IMR-90 (cell line): Measurements from ENCODE around the gene TCF4. TPM values are rescaled to one million over a fixed set of nuclear protein-coding genes. Genes with fewer than 3 reads are reported as not detected.

Source experiments
- ATAC-seq: fragments of 200-7000 bp; cut with Tn5 transposase; 2 replicates; pipeline ENCODE4 v1.9.1; 2020; ENCODE audit warnings: low read depth, mild to moderate bottlenecking, moderate library complexity
- BruUV-seq: library from RNA; stranded (reverse); fragments of 400-500 nt; replicated peaks from 2 replicates; lab custom pipeline; 2021; lab: Mats Ljungman, UMichigan
- CTCF ChIA-PET: fragments of 300-600 bp; formaldehyde crosslinking; extraction: SDS; loops from one replicate; lab custom pipeline; 2021; ENCODE audit warnings: antibody characterized with exemption; lab: Yijun Ruan, JAX
- POLR2A ChIA-PET: fragments of 300-600 bp; sonication (Branson Sonifier 250); formaldehyde crosslinking; loops from one replicate; lab custom pipeline; 2022; ENCODE audit warnings: antibody characterized with exemption; ENCODE audit not compliant: unreplicated experiment; lab: Charles Lee
- DNase-seq: peaks from one replicate; pipeline ENCODE4 v3.0.0; 2013
- H2AFZ ChIP-seq: replicated peaks from 2 replicates; pipeline ENCODE3; 2013; ENCODE audit warnings: low read length, mild to moderate bottlenecking; ENCODE audit not compliant: poor library complexity
- H2AK5ac ChIP-seq: 2 replicates; pipeline ENCODE4 v1.6.1; 2013; ENCODE audit warnings: low read depth, low read length, inconsistent platforms
- H2AK9ac ChIP-seq: replicated peaks from 2 replicates; pipeline ENCODE3; 2013; ENCODE audit warnings: mild to moderate bottlenecking, low read depth, low read length, moderate library complexity; ENCODE audit not compliant: poor library complexity
- H2BK120ac ChIP-seq: 2 replicates; pipeline ENCODE4 v1.6.1; 2013; ENCODE audit warnings: low read depth, low read length, inconsistent platforms
- H2BK15ac ChIP-seq: 3 replicates; pipeline ENCODE4 v1.6.1; 2013; ENCODE audit warnings: low read depth, low read length, inconsistent platforms
- H2BK20ac ChIP-seq: 2 replicates; pipeline ENCODE4 v1.6.1; 2013; ENCODE audit warnings: low read depth, mild to moderate bottlenecking, inconsistent platforms, low read length, moderate library complexity
- H2BK5ac ChIP-seq: 2 replicates; pipeline ENCODE4 v1.6.1; 2013; ENCODE audit warnings: mild to moderate bottlenecking, low read depth, low read length, inconsistent platforms; ENCODE audit not compliant: poor library complexity, severe bottlenecking
- H3K14ac ChIP-seq: replicated peaks from 2 replicates; pipeline ENCODE4 v1.6.1; 2013; ENCODE audit warnings: low read depth, low read length, inconsistent platforms
- H3K18ac ChIP-seq: 2 replicates; pipeline ENCODE4 v1.6.1; 2013; ENCODE audit warnings: low read depth, low read length, control low read depth
- H3K23ac ChIP-seq: 2 replicates; pipeline ENCODE4 v1.6.1; 2013; ENCODE audit warnings: low read depth, low read length, inconsistent platforms
- H3K27ac ChIP-seq: 2 replicates; pipeline ENCODE4 v1.5.1; 2013; ENCODE audit warnings: mild to moderate bottlenecking, control low read depth, low read length; ENCODE audit not compliant: insufficient read depth
- H3K27me3 ChIP-seq: 2 replicates; pipeline ENCODE4 v1.6.1; 2013; ENCODE audit warnings: low read length; ENCODE audit not compliant: control insufficient read depth, insufficient read depth
- H3K36me3 ChIP-seq: 2 replicates; pipeline ENCODE4 v1.6.1; 2013; ENCODE audit warnings: low read length, mixed read lengths; ENCODE audit not compliant: control insufficient read depth, insufficient read depth
- H3K4ac ChIP-seq: 2 replicates; pipeline ENCODE4 v1.6.1; 2013; ENCODE audit warnings: low read depth, low read length, inconsistent platforms
- H3K4me1 ChIP-seq: 2 replicates; pipeline ENCODE4 v1.6.1; 2013; ENCODE audit warnings: low read length, mixed read lengths; ENCODE audit not compliant: control insufficient read depth, insufficient read depth
- H3K4me2 ChIP-seq: 2 replicates; pipeline ENCODE4 v1.6.1; 2013; ENCODE audit warnings: low read depth, mild to moderate bottlenecking, control low read depth, low read length, moderate library complexity
- H3K4me3 ChIP-seq: 2 replicates; pipeline ENCODE4 v1.5.1; 2013; ENCODE audit warnings: low read depth, mild to moderate bottlenecking, control low read depth, low read length, moderate library complexity; ENCODE audit not compliant: insufficient read depth
- H3K56ac ChIP-seq: 2 replicates; pipeline ENCODE4 v1.6.1; 2013; ENCODE audit warnings: low read length, inconsistent platforms; ENCODE audit not compliant: insufficient read depth; ENCODE audit errors: extremely low read depth
- H3K79me1 ChIP-seq, 2 experiments: 2 replicates each; pipeline ENCODE4 v1.6.1; 2013; ENCODE audit warnings: low read length in 2 of 2, inconsistent platforms in 1 of 2, low read depth in 1 of 2
- H3K9ac ChIP-seq: 2 replicates; pipeline ENCODE4 v1.6.1; 2013; ENCODE audit warnings: low read depth, low read length, control low read depth
- H3K9me1 ChIP-seq: 2 replicates; pipeline ENCODE4 v1.6.1; 2013; ENCODE audit warnings: low read length, inconsistent platforms; ENCODE audit not compliant: insufficient read depth
- H3K9me3 ChIP-seq: 2 replicates; pipeline ENCODE4 v1.6.1; 2013; ENCODE audit warnings: low read length; ENCODE audit not compliant: control insufficient read depth, insufficient read depth
- H4K20me1 ChIP-seq: 2 replicates; pipeline ENCODE4 v1.6.1; 2013; ENCODE audit warnings: low read length, inconsistent platforms; ENCODE audit not compliant: insufficient read depth
- H4K5ac ChIP-seq: 2 replicates; pipeline ENCODE4 v1.6.1; 2013; ENCODE audit warnings: mild to moderate bottlenecking, low read depth, low read length, control low read depth
- H4K8ac ChIP-seq, 2 experiments: 2 replicates each; pipeline ENCODE4 v1.6.1; 2013; ENCODE audit warnings: low read depth in 2 of 2, low read length in 2 of 2, control low read depth in 1 of 2, inconsistent platforms in 1 of 2
- H4K91ac ChIP-seq: 2 replicates; pipeline ENCODE4 v1.6.1; 2013; ENCODE audit warnings: low read depth, low read length, inconsistent platforms; ENCODE audit not compliant: insufficient read depth
- BHLHE40 ChIP-seq: fragments of 150-350 bp; IDR thresholded peaks from 2 replicates; pipeline ENCODE4 v1.6.1; 2016; ENCODE audit warnings: mild to moderate bottlenecking, low read depth, low read length
- CEBPB ChIP-seq: IDR thresholded peaks from 2 replicates; pipeline ENCODE4 v1.6.1; 2012; ENCODE audit warnings: low read depth, low read length, improper control_type of control experiment
- CHD1 ChIP-seq: IDR thresholded peaks from 2 replicates; pipeline ENCODE4 v1.6.1; 2012; ENCODE audit warnings: low read depth, low read length, improper control_type of control experiment
- MAFK ChIP-seq: IDR thresholded peaks from 2 replicates; pipeline ENCODE4 v1.6.1; 2012; ENCODE audit warnings: low read depth, low read length, improper control_type of control experiment
- MAZ ChIP-seq: IDR thresholded peaks from 2 replicates; pipeline ENCODE4 v1.6.1; 2012; ENCODE audit warnings: low read depth, mild to moderate bottlenecking, low read length, improper control_type of control experiment, moderate library complexity, borderline replicate concordance
- MXI1 ChIP-seq: IDR thresholded peaks from 2 replicates; pipeline ENCODE4 v1.6.1; 2012; ENCODE audit warnings: low read depth, mild to moderate bottlenecking, low read length, moderate library complexity, borderline replicate concordance
- NFE2L2 ChIP-seq: fragments of 150-350 bp; IDR thresholded peaks from 2 replicates; pipeline ENCODE4 v1.6.1; 2016; ENCODE audit warnings: low read depth, mild to moderate bottlenecking, low read length
- POLR2A ChIP-seq: IDR thresholded peaks from 2 replicates; pipeline ENCODE4 v1.6.1; 2012; ENCODE audit warnings: mild to moderate bottlenecking, low read depth, low read length
- RAD21 ChIP-seq: IDR thresholded peaks from 2 replicates; pipeline ENCODE4 v1.6.1; 2012; ENCODE audit warnings: low read length, improper control_type of control experiment
- RCOR1 ChIP-seq: IDR thresholded peaks from 2 replicates; pipeline ENCODE4 v1.6.1; 2012; ENCODE audit warnings: mild to moderate bottlenecking, low read length, improper control_type of control experiment; ENCODE audit not compliant: insufficient replicate concordance
- SMC3 ChIP-seq: fragments of 150-350 bp; IDR thresholded peaks from 2 replicates; pipeline ENCODE4 v1.6.1; 2016; ENCODE audit warnings: low read depth, mild to moderate bottlenecking, antibody characterized with exemption, low read length, moderate library complexity
- WGBS, 2 experiments: methylation state at CpG; one replicate each; pipeline versions ENCODE4 v1.1.5 to v1.1.7; 2013; ENCODE audit warnings: missing lambda C conversion rate in 2 of 2; ENCODE audit not compliant: insufficient read length in 1 of 2; ENCODE audit errors: extremely low coverage in 2 of 2; 5-methylcytosine and 5-hydroxymethylcytosine counted together
- dilution Hi-C: fragments of 300-500 bp; cut with HindIII; formaldehyde crosslinking; loops from one replicate; pipeline ENCODE4 v1.14.3; 2018; ENCODE audit warnings: low sequenced_read_pairs; ENCODE audit not compliant: unreplicated experiment
- in situ Hi-C: fragments of 300-500 bp; cut with MboI; formaldehyde crosslinking; loops from 3 replicates; pipeline ENCODE4 v1.14.3; 2019; ENCODE audit warnings: low sequenced_read_pairs, inconsistent platforms, mixed read lengths
- intact Hi-C: fragments of 100-400 bp; cut with micrococcal nuclease; formaldehyde crosslinking; loops from 2 replicates; pipeline ENCODE4 v1.10.0; 2022
- polyA plus RNA-seq, 3 experiments: library from polyadenylated mRNA; depleted of rRNA; stranded (reverse); fragments of >200 nt; gene quantifications; 2 replicates each; pipeline ENCODE4 v1.2.3, GENCODE V29; 2012; ENCODE audit warnings: low replicate concordance in 1 of 3
- total RNA-seq: library from RNA; depleted of rRNA; stranded (reverse); fragments of >200 nt; gene quantifications from 2 replicates; pipeline ENCODE4 v1.2.3, GENCODE V29; 2012
- TF ChIP-seq, protein P1 (sequence below): fragments of 150-350 bp; IDR thresholded peaks from 2 replicates; pipeline ENCODE4 v1.6.1; 2017; ENCODE audit warnings: mild to moderate bottlenecking, antibody characterized with exemption, low read length, low read depth
- TF ChIP-seq, protein P2 (sequence below): conservative IDR thresholded peaks from 2 replicates; pipeline ENCODE4 v1.5.1; 2012; ENCODE audit warnings: mild to moderate bottlenecking, low read depth, low read length, improper control_type of control experiment
- TF ChIP-seq, protein P3 (sequence below): fragments of 150-350 bp; IDR thresholded peaks from 2 replicates; pipeline ENCODE4 v1.6.1; 2016; ENCODE audit warnings: low read depth, mild to moderate bottlenecking, low read length, moderate library complexity, borderline replicate concordance

Gene TCF4
- total and polyA plus RNA-seq, 2 of the 4 experiments (the other 2 are of a cell fraction): 30.0 to 87.1 TPM

DNA sequence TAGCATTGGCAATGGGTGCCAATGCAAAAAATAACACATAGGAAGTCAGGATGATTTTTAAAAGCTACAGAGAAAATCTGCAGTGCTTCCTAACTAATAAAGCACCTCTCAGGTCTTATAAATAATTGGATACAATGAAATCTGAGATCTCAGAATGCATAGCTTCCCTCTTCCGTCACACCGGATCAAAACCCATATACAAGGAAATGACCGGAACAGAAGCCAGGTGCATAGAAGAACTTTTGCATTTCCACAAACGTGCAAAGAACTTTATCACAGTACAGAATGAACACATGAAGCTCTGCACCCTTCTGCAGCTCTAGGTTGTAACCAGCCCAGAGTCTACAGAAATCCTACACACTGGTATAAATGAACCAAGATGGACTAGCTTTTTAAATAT lies 145.4 kb downstream of the TCF4 start:
- intact Hi-C loops: no loop called here
- H4K5ac ChIP-seq: no peak overlapping the region
- no peak overlapping the region for H2BK120ac ChIP-seq
- H2BK20ac ChIP-seq: no peak overlapping the region
- H3K9me1 ChIP-seq: peaks cover 6% of the 10 kb centered on the region; the same call in 1 of the 2 replicates
- H3K36me3 ChIP-seq: no peaks in the 10 kb centered on the region; the same call in 1 of the 2 replicates
- H3K4me1 ChIP-seq: no peaks in the 10 kb centered on the region
- no peak overlapping the region for H3K18ac ChIP-seq
- 0 out of 2 replicates have a peak overlapping the region, but pooled peaks have one; percentile 20 for H3K23ac ChIP-seq
- dilution Hi-C loops: no loop called here
- DNase-seq (no peak), ATAC-seq (no peak)
- ChIA-PET CTCF (interaction anchor here (0.5 to 2.5 kb wide), 2 partner anchors 11 to 285 kb away, joined by 3 to 8 read pairs; no protein-coding TSS in a partner anchor), POLR2A (no interaction called here)
- no peak overlapping the region for H3K4me3 ChIP-seq
- no peak overlapping the region for H4K8ac ChIP-seq
- no peak overlapping the region for H2AK9ac ChIP-seq
- WGBS, 2 experiments: no CpG with 5 or more reads among the region's 4 CpGs
- H4K20me1 ChIP-seq: peaks cover 7% of the 10 kb centered on the region; the same call in 1 of the 2 replicates
- no TSS peak for BruUV-seq
- H3K14ac ChIP-seq: no peak overlapping the region
- peaks cover 3% of the 10 kb centered on the region; the same call in 1 of the 2 replicates for H3K9me3 ChIP-seq
- no peak overlapping the region for H2BK15ac ChIP-seq
- no peak overlapping the region for H2AK5ac ChIP-seq
- H4K91ac ChIP-seq: no peak overlapping the region
- in situ Hi-C loops: no loop called here
- H3K9ac ChIP-seq: no peak overlapping the region
- no peak overlapping the region for H2BK5ac ChIP-seq
- no peak overlapping the region for H3K56ac ChIP-seq
- H2AFZ ChIP-seq: no peak overlapping the region
- peaks cover 45 to 84% of the 10 kb centered on the region in 2 experiments for H3K79me1 ChIP-seq
- TF ChIP-seq CHD1: no peak
- no peak for TF ChIP-seq MAZ
- no peak for TF ChIP-seq MXI1
- TF ChIP-seq BHLHE40: no peak
- TF ChIP-seq, protein P1, sequence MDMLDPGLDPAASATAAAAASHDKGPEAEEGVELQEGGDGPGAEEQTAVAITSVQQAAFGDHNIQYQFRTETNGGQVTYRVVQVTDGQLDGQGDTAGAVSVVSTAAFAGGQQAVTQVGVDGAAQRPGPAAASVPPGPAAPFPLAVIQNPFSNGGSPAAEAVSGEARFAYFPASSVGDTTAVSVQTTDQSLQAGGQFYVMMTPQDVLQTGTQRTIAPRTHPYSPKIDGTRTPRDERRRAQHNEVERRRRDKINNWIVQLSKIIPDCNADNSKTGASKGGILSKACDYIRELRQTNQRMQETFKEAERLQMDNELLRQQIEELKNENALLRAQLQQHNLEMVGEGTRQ: no peak
- no peak for TF ChIP-seq CEBPB
- TF ChIP-seq SMC3: no peak
- TF ChIP-seq, protein P2, sequence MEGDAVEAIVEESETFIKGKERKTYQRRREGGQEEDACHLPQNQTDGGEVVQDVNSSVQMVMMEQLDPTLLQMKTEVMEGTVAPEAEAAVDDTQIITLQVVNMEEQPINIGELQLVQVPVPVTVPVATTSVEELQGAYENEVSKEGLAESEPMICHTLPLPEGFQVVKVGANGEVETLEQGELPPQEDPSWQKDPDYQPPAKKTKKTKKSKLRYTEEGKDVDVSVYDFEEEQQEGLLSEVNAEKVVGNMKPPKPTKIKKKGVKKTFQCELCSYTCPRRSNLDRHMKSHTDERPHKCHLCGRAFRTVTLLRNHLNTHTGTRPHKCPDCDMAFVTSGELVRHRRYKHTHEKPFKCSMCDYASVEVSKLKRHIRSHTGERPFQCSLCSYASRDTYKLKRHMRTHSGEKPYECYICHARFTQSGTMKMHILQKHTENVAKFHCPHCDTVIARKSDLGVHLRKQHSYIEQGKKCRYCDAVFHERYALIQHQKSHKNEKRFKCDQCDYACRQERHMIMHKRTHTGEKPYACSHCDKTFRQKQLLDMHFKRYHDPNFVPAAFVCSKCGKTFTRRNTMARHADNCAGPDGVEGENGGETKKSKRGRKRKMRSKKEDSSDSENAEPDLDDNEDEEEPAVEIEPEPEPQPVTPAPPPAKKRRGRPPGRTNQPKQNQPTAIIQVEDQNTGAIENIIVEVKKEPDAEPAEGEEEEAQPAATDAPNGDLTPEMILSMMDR: no peak
- no peak for TF ChIP-seq RAD21
- TF ChIP-seq POLR2A: no peak
- no peak for TF ChIP-seq MAFK
- TF ChIP-seq, protein P3, sequence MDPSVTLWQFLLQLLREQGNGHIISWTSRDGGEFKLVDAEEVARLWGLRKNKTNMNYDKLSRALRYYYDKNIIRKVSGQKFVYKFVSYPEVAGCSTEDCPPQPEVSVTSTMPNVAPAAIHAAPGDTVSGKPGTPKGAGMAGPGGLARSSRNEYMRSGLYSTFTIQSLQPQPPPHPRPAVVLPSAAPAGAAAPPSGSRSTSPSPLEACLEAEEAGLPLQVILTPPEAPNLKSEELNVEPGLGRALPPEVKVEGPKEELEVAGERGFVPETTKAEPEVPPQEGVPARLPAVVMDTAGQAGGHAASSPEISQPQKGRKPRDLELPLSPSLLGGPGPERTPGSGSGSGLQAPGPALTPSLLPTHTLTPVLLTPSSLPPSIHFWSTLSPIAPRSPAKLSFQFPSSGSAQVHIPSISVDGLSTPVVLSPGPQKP: no peak
- TF ChIP-seq RCOR1: no peak
- no peak for TF ChIP-seq NFE2L2
- no peak overlapping the region for H3K4ac ChIP-seq
- no peaks in the 10 kb centered on the region for H3K27me3 ChIP-seq
- H3K4me2 ChIP-seq: no peak overlapping the region
- no peak overlapping the region for H3K27ac ChIP-seq
